HepG2 (cell line): ENCODE data around the gene SLC28A1. TPM values are rescaled to one million over a fixed set of nuclear protein-coding genes. Genes with fewer than 3 reads are reported as not detected.

Source experiments
- KMT2B ChIP-seq: IDR thresholded peaks from 2 replicates; pipeline ENCODE4 v1.6.1; 2016; ENCODE audit warnings: missing genetic modification reagents, missing compliant biosample characterization
- MAZ ChIP-seq, 2 experiments: sonication (generic) in 1 of 2; formaldehyde crosslinking in 1 of 2; IDR thresholded peaks; 2 replicates each; pipeline versions ENCODE4 v1.5.0 to v1.6.1; 2012 to 2020; ENCODE audit warnings: low read depth in 2 of 2, mild to moderate bottlenecking in 2 of 2, borderline replicate concordance in 1 of 2, improper control_type of control experiment in 1 of 2, low read length in 1 of 2, missing genetic modification reagents in 1 of 2, moderate library complexity in 1 of 2
- MIER3 ChIP-seq: IDR thresholded peaks from 2 replicates; pipeline ENCODE4 v1.6.1; 2016; ENCODE audit warnings: missing compliant biosample characterization, borderline replicate concordance
- RXRA ChIP-seq: sonication (generic); formaldehyde crosslinking; IDR thresholded peaks from 2 replicates; pipeline ENCODE4 v1.5.1; 2020; ENCODE audit warnings: missing genetic modification reagents
- SOX5 ChIP-seq: IDR thresholded peaks from 2 replicates; pipeline ENCODE4 v1.6.1; 2016; ENCODE audit warnings: borderline replicate concordance
- ZNF101 ChIP-seq: sonication (generic); formaldehyde crosslinking; IDR thresholded peaks from 2 replicates; pipeline ENCODE4 v1.4.0; 2020; ENCODE audit warnings: mild to moderate bottlenecking, low read depth, missing genetic modification reagents, borderline replicate concordance
- ZNF121 ChIP-seq: sonication (generic); formaldehyde crosslinking; IDR thresholded peaks from 2 replicates; pipeline ENCODE4 v1.5.0; 2020; ENCODE audit warnings: mild to moderate bottlenecking, missing genetic modification reagents
- ZNF251 ChIP-seq: sonication (generic); formaldehyde crosslinking; IDR thresholded peaks from 2 replicates; pipeline ENCODE4 v1.9.0; 2021; ENCODE audit warnings: mild to moderate bottlenecking, missing genetic modification reagents
- ZNF296 ChIP-seq: sonication (generic); formaldehyde crosslinking; conservative IDR thresholded peaks from 2 replicates; pipeline ENCODE4 v1.5.0; 2020; ENCODE audit warnings: mild to moderate bottlenecking, missing genetic modification reagents
- ZNF343 ChIP-seq: sonication (generic); formaldehyde crosslinking; IDR thresholded peaks from 2 replicates; pipeline ENCODE4 v1.4.0; 2020; ENCODE audit warnings: mild to moderate bottlenecking, missing genetic modification reagents
- ZNF776 ChIP-seq: sonication (generic); formaldehyde crosslinking; IDR thresholded peaks from 2 replicates; pipeline ENCODE4 v1.4.0; 2020; ENCODE audit warnings: mild to moderate bottlenecking, missing genetic modification reagents
- polyA plus RNA-seq, 8 experiments: library from polyadenylated mRNA; depleted of rRNA in 3 of 8; stranded (reverse) in 7 of 8; unstranded in 1 of 8; fragments of >200 nt; fragmentation: Illumina TruSeq in 4 of 8; extraction: Trizol in 4 of 8; gene quantifications; 2 replicates each; pipeline versions ENCODE4 v1.2.1 to v1.2.3, GENCODE V29; 2011 to 2016; ENCODE audit warnings: low read depth in 4 of 8, missing spikeins in 1 of 8, mixed read lengths in 1 of 8; ENCODE audit not compliant: insufficient read depth in 1 of 8
- total RNA-seq, 5 experiments: library from RNA; depleted of rRNA; stranded (reverse); fragments of >200 nt; fragmentation: Illumina TruSeq; extraction: Trizol; gene quantifications; 2 replicates each; pipeline ENCODE4 v1.2.3, GENCODE V29; 2016; ENCODE audit warnings: low read depth in 1 of 5
- TF ChIP-seq, protein P1 (sequence below): sonication (generic); formaldehyde crosslinking; IDR thresholded peaks from 2 replicates; pipeline ENCODE4 v1.5.0; 2020; ENCODE audit warnings: mild to moderate bottlenecking, missing genetic modification reagents, borderline replicate concordance
- TF ChIP-seq, protein P2 (sequence below): sonication (generic); formaldehyde crosslinking; IDR thresholded peaks from 2 replicates; pipeline ENCODE4 v1.9.0; 2022; ENCODE audit warnings: low read depth, missing genetic modification reagents
- TF ChIP-seq, protein P3 (sequence below): sonication (generic); formaldehyde crosslinking; IDR thresholded peaks from 2 replicates; pipeline ENCODE4 v1.5.1; 2020; ENCODE audit warnings: missing genetic modification reagents, mild to moderate bottlenecking, borderline replicate concordance
- TF ChIP-seq, protein P4 (sequence below): sonication (generic); formaldehyde crosslinking; IDR thresholded peaks from 2 replicates; pipeline ENCODE4 v1.4.0; 2020; ENCODE audit warnings: mild to moderate bottlenecking, missing genetic modification reagents
- TF ChIP-seq, protein P5 (sequence below): sonication (generic); formaldehyde crosslinking; IDR thresholded peaks from 2 replicates; pipeline ENCODE4 v1.5.0; 2020; ENCODE audit warnings: missing genetic modification reagents
- TF ChIP-seq, protein P6 (sequence below): IDR thresholded peaks from 2 replicates; pipeline ENCODE4 v1.6.1; 2012; ENCODE audit warnings: low read depth, low read length, improper control_type of control experiment
- TF ChIP-seq, protein P7 (sequence below): sonication (generic); formaldehyde crosslinking; IDR thresholded peaks from 2 replicates; pipeline ENCODE4 v1.4.0; 2020; ENCODE audit warnings: missing genetic modification reagents

SLC28A1 gene
- total and polyA plus RNA-seq, 2 of the 13 experiments (the other 11 are each of a cell fraction or from before 2014, with no cell fraction given), result 0.31 to 5.8 TPM

DNA sequence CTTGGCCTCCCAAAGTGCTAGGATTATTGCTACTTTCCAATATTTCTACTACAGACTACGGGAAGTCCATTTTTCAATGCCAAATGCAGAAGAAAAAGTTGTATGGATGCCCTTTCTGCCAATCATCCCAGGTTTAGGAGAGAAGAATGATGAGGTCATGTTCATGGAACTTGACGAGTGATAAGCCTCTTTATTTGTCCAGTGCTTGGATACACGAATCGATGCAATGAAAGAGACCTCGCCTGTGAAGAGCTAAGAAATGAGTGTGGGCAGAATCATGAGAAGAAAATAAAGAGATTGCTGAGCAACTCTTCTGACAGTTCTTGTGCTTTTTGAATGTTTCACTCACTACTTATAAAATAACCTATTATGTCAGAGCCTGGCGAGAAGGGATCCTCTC, 996 bp upstream of the SLC28A1 start (continued):
- TF ChIP-seq, protein P1, sequence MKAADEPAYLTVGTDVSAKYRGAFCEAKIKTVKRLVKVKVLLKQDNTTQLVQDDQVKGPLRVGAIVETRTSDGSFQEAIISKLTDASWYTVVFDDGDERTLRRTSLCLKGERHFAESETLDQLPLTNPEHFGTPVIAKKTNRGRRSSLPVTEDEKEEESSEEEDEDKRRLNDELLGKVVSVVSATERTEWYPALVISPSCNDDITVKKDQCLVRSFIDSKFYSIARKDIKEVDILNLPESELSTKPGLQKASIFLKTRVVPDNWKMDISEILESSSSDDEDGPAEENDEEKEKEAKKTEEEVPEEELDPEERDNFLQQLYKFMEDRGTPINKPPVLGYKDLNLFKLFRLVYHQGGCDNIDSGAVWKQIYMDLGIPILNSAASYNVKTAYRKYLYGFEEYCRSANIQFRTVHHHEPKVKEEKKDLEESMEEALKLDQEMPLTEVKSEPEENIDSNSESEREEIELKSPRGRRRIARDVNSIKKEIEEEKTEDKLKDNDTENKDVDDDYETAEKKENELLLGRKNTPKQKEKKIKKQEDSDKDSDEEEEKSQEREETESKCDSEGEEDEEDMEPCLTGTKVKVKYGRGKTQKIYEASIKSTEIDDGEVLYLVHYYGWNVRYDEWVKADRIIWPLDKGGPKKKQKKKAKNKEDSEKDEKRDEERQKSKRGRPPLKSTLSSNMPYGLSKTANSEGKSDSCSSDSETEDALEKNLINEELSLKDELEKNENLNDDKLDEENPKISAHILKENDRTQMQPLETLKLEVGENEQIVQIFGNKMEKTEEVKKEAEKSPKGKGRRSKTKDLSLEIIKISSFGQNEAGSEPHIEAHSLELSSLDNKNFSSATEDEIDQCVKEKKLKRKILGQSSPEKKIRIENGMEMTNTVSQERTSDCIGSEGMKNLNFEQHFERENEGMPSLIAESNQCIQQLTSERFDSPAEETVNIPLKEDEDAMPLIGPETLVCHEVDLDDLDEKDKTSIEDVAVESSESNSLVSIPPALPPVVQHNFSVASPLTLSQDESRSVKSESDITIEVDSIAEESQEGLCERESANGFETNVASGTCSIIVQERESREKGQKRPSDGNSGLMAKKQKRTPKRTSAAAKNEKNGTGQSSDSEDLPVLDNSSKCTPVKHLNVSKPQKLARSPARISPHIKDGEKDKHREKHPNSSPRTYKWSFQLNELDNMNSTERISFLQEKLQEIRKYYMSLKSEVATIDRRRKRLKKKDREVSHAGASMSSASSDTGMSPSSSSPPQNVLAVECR (CRISPR knock-in tag), result no peak
- TF ChIP-seq ZNF251 (CRISPR knock-in tag) (no peak), ZNF776 (CRISPR knock-in tag) (no peak), KMT2B (CRISPR knock-in tag) (no peak), ZNF101 (CRISPR knock-in tag) (no peak), SOX5 (CRISPR knock-in tag) (no peak), ZNF121 (CRISPR knock-in tag) (no peak), MAZ (IDR thresholded peaks at IDR 0.05; ENCODE audit: borderline replicate concordance, low read depth, low read length) (no peak), MAZ (CRISPR knock-in tag; IDR thresholded peaks at IDR 0.05; ENCODE audit: low read depth) (no peak), ZNF343 (CRISPR knock-in tag) (no peak), MIER3 (CRISPR knock-in tag) (no peak), ZNF296 (no peak), RXRA (CRISPR knock-in tag) (no peak)
- TF ChIP-seq, protein P2, sequence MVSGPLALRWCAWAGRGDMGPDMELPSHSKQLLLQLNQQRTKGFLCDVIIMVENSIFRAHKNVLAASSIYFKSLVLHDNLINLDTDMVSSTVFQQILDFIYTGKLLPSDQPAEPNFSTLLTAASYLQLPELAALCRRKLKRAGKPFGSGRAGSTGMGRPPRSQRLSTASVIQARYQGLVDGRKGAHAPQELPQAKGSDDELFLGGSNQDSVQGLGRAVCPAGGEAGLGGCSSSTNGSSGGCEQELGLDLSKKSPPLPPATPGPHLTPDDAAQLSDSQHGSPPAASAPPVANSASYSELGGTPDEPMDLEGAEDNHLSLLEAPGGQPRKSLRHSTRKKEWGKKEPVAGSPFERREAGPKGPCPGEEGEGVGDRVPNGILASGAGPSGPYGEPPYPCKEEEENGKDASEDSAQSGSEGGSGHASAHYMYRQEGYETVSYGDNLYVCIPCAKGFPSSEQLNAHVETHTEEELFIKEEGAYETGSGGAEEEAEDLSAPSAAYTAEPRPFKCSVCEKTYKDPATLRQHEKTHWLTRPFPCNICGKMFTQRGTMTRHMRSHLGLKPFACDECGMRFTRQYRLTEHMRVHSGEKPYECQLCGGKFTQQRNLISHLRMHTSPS (CRISPR knock-in tag), result no peak
- TF ChIP-seq, protein P3, sequence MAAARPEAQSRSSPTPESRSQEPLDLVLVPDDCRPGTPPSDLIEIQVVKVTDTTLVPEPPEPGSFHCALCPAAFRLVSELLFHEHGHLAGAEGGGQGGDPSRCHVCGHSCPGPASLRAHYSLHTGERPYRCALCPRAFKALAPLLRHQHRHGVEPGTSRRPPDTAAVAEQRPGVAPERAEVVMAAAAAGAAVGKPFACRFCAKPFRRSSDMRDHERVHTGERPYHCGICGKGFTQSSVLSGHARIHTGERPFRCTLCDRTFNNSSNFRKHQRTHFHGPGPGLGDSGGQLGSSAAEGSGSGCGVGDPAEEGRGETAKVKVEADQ (CRISPR knock-in tag), result no peak
- TF ChIP-seq, protein P4, sequence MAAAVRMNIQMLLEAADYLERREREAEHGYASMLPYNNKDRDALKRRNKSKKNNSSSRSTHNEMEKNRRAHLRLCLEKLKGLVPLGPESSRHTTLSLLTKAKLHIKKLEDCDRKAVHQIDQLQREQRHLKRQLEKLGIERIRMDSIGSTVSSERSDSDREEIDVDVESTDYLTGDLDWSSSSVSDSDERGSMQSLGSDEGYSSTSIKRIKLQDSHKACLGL, result no peak
- TF ChIP-seq, protein P5, sequence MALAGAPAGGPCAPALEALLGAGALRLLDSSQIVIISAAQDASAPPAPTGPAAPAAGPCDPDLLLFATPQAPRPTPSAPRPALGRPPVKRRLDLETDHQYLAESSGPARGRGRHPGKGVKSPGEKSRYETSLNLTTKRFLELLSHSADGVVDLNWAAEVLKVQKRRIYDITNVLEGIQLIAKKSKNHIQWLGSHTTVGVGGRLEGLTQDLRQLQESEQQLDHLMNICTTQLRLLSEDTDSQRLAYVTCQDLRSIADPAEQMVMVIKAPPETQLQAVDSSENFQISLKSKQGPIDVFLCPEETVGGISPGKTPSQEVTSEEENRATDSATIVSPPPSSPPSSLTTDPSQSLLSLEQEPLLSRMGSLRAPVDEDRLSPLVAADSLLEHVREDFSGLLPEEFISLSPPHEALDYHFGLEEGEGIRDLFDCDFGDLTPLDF, result no peak
- TF ChIP-seq, protein P6, sequence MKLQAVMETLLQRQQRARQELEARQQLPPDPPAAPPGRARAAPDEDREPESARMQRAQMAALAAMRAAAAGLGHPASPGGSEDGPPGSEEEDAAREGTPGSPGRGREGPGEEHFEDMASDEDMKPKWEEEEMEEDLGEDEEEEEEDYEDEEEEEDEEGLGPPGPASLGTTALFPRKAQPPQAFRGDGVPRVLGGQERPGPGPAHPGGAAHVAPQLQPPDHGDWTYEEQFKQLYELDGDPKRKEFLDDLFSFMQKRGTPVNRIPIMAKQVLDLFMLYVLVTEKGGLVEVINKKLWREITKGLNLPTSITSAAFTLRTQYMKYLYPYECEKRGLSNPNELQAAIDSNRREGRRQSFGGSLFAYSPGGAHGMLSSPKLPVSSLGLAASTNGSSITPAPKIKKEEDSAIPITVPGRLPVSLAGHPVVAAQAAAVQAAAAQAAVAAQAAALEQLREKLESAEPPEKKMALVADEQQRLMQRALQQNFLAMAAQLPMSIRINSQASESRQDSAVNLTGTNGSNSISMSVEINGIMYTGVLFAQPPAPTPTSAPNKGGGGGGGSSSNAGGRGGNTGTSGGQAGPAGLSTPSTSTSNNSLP, result peak; percentile 71; the same call in 1 of the 2 replicates
- TF ChIP-seq, protein P7, sequence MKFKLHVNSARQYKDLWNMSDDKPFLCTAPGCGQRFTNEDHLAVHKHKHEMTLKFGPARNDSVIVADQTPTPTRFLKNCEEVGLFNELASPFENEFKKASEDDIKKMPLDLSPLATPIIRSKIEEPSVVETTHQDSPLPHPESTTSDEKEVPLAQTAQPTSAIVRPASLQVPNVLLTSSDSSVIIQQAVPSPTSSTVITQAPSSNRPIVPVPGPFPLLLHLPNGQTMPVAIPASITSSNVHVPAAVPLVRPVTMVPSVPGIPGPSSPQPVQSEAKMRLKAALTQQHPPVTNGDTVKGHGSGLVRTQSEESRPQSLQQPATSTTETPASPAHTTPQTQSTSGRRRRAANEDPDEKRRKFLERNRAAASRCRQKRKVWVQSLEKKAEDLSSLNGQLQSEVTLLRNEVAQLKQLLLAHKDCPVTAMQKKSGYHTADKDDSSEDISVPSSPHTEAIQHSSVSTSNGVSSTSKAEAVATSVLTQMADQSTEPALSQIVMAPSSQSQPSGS (CRISPR knock-in tag), result 0 out of 2 replicates have a peak, but pooled peaks have one; percentile 38
